Activated CD4-positive, alpha-beta memory T cell treated with anti-CD3 and anti-CD28 coated beads for 36 hours (primary cell): ENCODE results near the gene FAM120A. TPM values are rescaled to one million over a fixed set of nuclear protein-coding genes. Genes with fewer than 3 reads are reported as not detected.

Experiments used
- CTCF ChIA-PET: fragments of 350-600 bp; sonication (Branson Sonifier 250); formaldehyde crosslinking; loops from one replicate; lab custom pipeline; 2021; ENCODE audit warnings: antibody characterized with exemption, inconsistent platforms; lab: Charles Lee
- POLR2A ChIA-PET: fragments of 350-600 bp; sonication (Branson Sonifier 250); formaldehyde crosslinking; loops from one replicate; lab custom pipeline; 2021; ENCODE audit warnings: antibody characterized with exemption; lab: Charles Lee
- DNase-seq: peaks from one replicate; pipeline ENCODE4 v3.0.0-alpha.2; 2020
- H3K27ac Mint-ChIP-seq: one replicate; pipeline ENCODE4 v1.8.0; 2021; ENCODE audit warnings: mixed read lengths
- H3K27me3 Mint-ChIP-seq: one replicate; pipeline ENCODE4 v1.8.0; 2021; ENCODE audit warnings: mixed read lengths
- H3K36me3 Mint-ChIP-seq: one replicate; pipeline ENCODE4 v1.8.0; 2021; ENCODE audit warnings: mixed read lengths
- H3K4me1 Mint-ChIP-seq: one replicate; pipeline ENCODE4 v1.8.0; 2021; ENCODE audit warnings: low read depth, mixed read lengths
- H3K4me3 Mint-ChIP-seq: one replicate; pipeline ENCODE4 v1.8.0; 2021; ENCODE audit warnings: mild to moderate bottlenecking, mixed read lengths
- H3K9me3 Mint-ChIP-seq: one replicate; pipeline ENCODE4 v1.8.0; 2021; ENCODE audit warnings: mixed read lengths
- intact Hi-C: fragments of 100-400 bp; cut with micrococcal nuclease; formaldehyde crosslinking; loops from one replicate; pipeline ENCODE4 v1.15.1; 2023
- total RNA-seq, 2 experiments: library from RNA; stranded (reverse); gene quantifications; one replicate each; pipeline ENCODE4 v1.2.3, GENCODE V29; 2021

The FAM120A gene
- total RNA-seq: 100 to 1,000 TPM; 124 to 126 TPM

- ChIA-PET POLR2A (interaction anchor here (0.7 to 1.0 kb wide), 3 partner anchors 13 to 115 kb away, joined by 3 to 6 read pairs (median 5); no protein-coding TSS in a partner anchor), CTCF (interaction anchor here (1.2 to 2.4 kb wide), 2 partner anchors 14 to 115 kb away, joined by 3 to 14 read pairs; no protein-coding TSS in a partner anchor)
- Mint-ChIP-seq H3K4me1 (peaks cover 29% of the 10 kb centered on the region), H3K27me3 (no peaks in the 10 kb centered on the region), H3K27ac (peak within 1 kb of the TSS; percentile 93), H3K4me3 (peak within 1 kb of the TSS; percentile 91), H3K36me3 (peaks cover 40% of the 10 kb centered on the region), H3K9me3 (no peaks in the 10 kb centered on the region)
- intact Hi-C loops: loop anchor here (2.0 to 10.0 kb wide), 6 partner anchors 51 to 716 kb away; partner anchors contain the start of genes BICD2 and CARD19
- peak; percentile 83 for DNase-seq
Measured at GRCh38 chr9:93450945-93451815, at the start of gene FAM120A. FAM120A (plus strand) TSS chr9:93451685; CDS start chr9:93451916, 231 bp downstream.

GRCh38 chr9:93406371-93406770 lies 45.1 kb upstream of the FAM120A start:
- intact Hi-C loops: no loop called here
- H3K4me3 Mint-ChIP-seq: no peak overlapping the region
- H3K9me3 Mint-ChIP-seq: no peaks in the 10 kb centered on the region
- ChIA-PET POLR2A (no interaction called here), CTCF (no interaction called here)
- no peaks in the 10 kb centered on the region for H3K4me1 Mint-ChIP-seq
- no peaks in the 10 kb centered on the region for H3K36me3 Mint-ChIP-seq
- no peak overlapping the region for H3K27ac Mint-ChIP-seq
- no peak for DNase-seq
- peaks cover 10% of the 10 kb centered on the region for H3K27me3 Mint-ChIP-seq

GRCh38 chr9:93413530-93413929 lies 38.0 kb upstream of the FAM120A start:
- peaks cover 24% of the 10 kb centered on the region for H3K27me3 Mint-ChIP-seq
- ChIA-PET POLR2A (no interaction called here), CTCF (no interaction called here)

GRCh38 chr9:93415176-93415690 lies 36.3 kb upstream of the FAM120A start:
- Mint-ChIP-seq H3K4me3 (no peak overlapping the region), H3K4me1 (no peaks in the 10 kb centered on the region), H3K27me3 (peaks cover 21% of the 10 kb centered on the region), H3K36me3 (peaks cover 4% of the 10 kb centered on the region), H3K9me3 (peaks cover 19% of the 10 kb centered on the region), H3K27ac (no peak overlapping the region)
- no peak for DNase-seq
- ChIA-PET POLR2A (no interaction called here), CTCF (no interaction called here)
- intact Hi-C loops: no loop called here

More at GRCh38 chr9:93413530-93413929, 38.0 kb upstream of the FAM120A start:
- no peak for DNase-seq
- Mint-ChIP-seq H3K4me3 (no peak overlapping the region), H3K27ac (no peak overlapping the region), H3K9me3 (peaks cover 9% of the 10 kb centered on the region), H3K36me3 (peaks cover 2% of the 10 kb centered on the region), H3K4me1 (no peaks in the 10 kb centered on the region)
- intact Hi-C loops: no loop called here

GRCh38 chr9:93416530-93417235 lies 34.8 kb upstream of the FAM120A start:
- Mint-ChIP-seq H3K9me3 (peaks cover 19% of the 10 kb centered on the region), H3K4me3 (no peak overlapping the region), H3K27me3 (peaks cover 17% of the 10 kb centered on the region), H3K27ac (no peak overlapping the region), H3K36me3 (peaks cover 4% of the 10 kb centered on the region), H3K4me1 (no peaks in the 10 kb centered on the region)
- POLR2A ChIA-PET: no interaction called here
- intact Hi-C loops: no loop called here
- DNase-seq: no peak
- CTCF ChIA-PET: no interaction called here

GRCh38 chr9:93417538-93417937 lies 33.9 kb upstream of the FAM120A start:
- Mint-ChIP-seq H3K4me3 (no peak overlapping the region), H3K4me1 (no peaks in the 10 kb centered on the region), H3K36me3 (peaks cover 4% of the 10 kb centered on the region), H3K27ac (no peak overlapping the region), H3K27me3 (peaks cover 16% of the 10 kb centered on the region), H3K9me3 (peaks cover 19% of the 10 kb centered on the region)
- DNase-seq: no peak
- POLR2A ChIA-PET: no interaction called here
- CTCF ChIA-PET: no interaction called here
- intact Hi-C loops: no loop called here

- Mint-ChIP-seq H3K4me1 (no peaks in the 10 kb centered on the region), H3K27me3 (peaks cover 11% of the 10 kb centered on the region), H3K4me3 (no peak overlapping the region), H3K36me3 (peaks cover 4% of the 10 kb centered on the region), H3K9me3 (peaks cover 17% of the 10 kb centered on the region), H3K27ac (no peak overlapping the region)
- ChIA-PET CTCF (no interaction called here), POLR2A (no interaction called here)
- no peak for DNase-seq
- intact Hi-C loops: no loop called here
Measured at GRCh38 chr9:93419023-93419422, 32.5 kb upstream of the FAM120A start.

GRCh38 chr9:93422977-93423616 lies 28.4 kb upstream of the FAM120A start:
- peaks cover 2% of the 10 kb centered on the region for H3K36me3 Mint-ChIP-seq
- peaks cover 10% of the 10 kb centered on the region for H3K9me3 Mint-ChIP-seq
- intact Hi-C loops: no loop called here
- no peaks in the 10 kb centered on the region for H3K4me1 Mint-ChIP-seq
- ChIA-PET POLR2A (no interaction called here), CTCF (no interaction called here)
- no peak overlapping the region for H3K27ac Mint-ChIP-seq
- H3K27me3 Mint-ChIP-seq: peaks cover 5% of the 10 kb centered on the region
- DNase-seq: no peak
- H3K4me3 Mint-ChIP-seq: no peak overlapping the region

- no peaks in the 10 kb centered on the region for H3K36me3 Mint-ChIP-seq
- no peaks in the 10 kb centered on the region for H3K4me1 Mint-ChIP-seq
- H3K27ac Mint-ChIP-seq: no peak overlapping the region
- POLR2A ChIA-PET: no interaction called here
- CTCF ChIA-PET: no interaction called here
- H3K4me3 Mint-ChIP-seq: no peak overlapping the region
- intact Hi-C loops: no loop called here
- no peaks in the 10 kb centered on the region for H3K9me3 Mint-ChIP-seq
- peak; percentile 16 for DNase-seq
- H3K27me3 Mint-ChIP-seq: peaks cover 8% of the 10 kb centered on the region
Measured at GRCh38 chr9:93427655-93428379, 23.7 kb upstream of the FAM120A start.

- H3K27me3 Mint-ChIP-seq: peaks cover 6% of the 10 kb centered on the region
Measured at GRCh38 chr9:93431539-93432105, 19.9 kb upstream of the FAM120A start.

GRCh38 chr9:93432964-93433363 lies 18.5 kb upstream of the FAM120A start:
- no peak for DNase-seq
- intact Hi-C loops: no loop called here
- Mint-ChIP-seq H3K36me3 (peaks cover 1% of the 10 kb centered on the region), H3K27ac (no peak overlapping the region), H3K27me3 (peaks cover 3% of the 10 kb centered on the region), H3K4me1 (no peaks in the 10 kb centered on the region), H3K4me3 (no peak overlapping the region), H3K9me3 (no peaks in the 10 kb centered on the region)
- CTCF ChIA-PET: no interaction called here
- POLR2A ChIA-PET: no interaction called here

More at GRCh38 chr9:93431539-93432105, 19.9 kb upstream of the FAM120A start:
- Mint-ChIP-seq H3K27ac (no peak overlapping the region), H3K4me3 (no peak overlapping the region), H3K4me1 (no peaks in the 10 kb centered on the region), H3K9me3 (no peaks in the 10 kb centered on the region), H3K36me3 (peaks cover 1% of the 10 kb centered on the region)
- intact Hi-C loops: no loop called here
- POLR2A ChIA-PET: no interaction called here
- DNase-seq: no peak
- CTCF ChIA-PET: no interaction called here
